ENCODE data around the gene TAOK2.

- no peak for TF ChIP-seq CTCF (IDR thresholded peaks at IDR 0.05; ENCODE audit: low read depth, low read length, poor library complexity, severe bottlenecking)
- no peak for TF ChIP-seq EZH2phosphoT487 (IDR thresholded peaks at IDR 0.05; ENCODE audit: borderline replicate concordance, low read length)
Observed at GRCh38 chr16:29973384-29974246, at the start of gene TAOK2.

Data from DOHH2 (cell line).